T-cell (primary cell): ENCODE measurements around the gene AAMDC. TPM values are rescaled to one million over a fixed set of nuclear protein-coding genes. Genes with fewer than 3 reads are reported as not detected.
"Not testable (repeated sequence)": the region's sequence is repeated elsewhere in the genome, so short reads cannot be mapped to it uniquely, and the experiment has no call there.

ENCODE experiments used
- ATAC-seq, 4 experiments: fragments of 200-7000 bp in 3 of 4; fragments of 150-1000 bp in 1 of 4; cut with Tn5 transposase; replicated peaks in 1 of 4; 1 replicate in 3 of 4; 2 replicates in 1 of 4; pipeline ENCODE4 v1.10.0; 2021; ENCODE audit warnings: moderate library complexity in 3 of 4, mild to moderate bottlenecking in 2 of 4, moderate number of reproducible peaks in 1 of 4
- CTCF ChIA-PET, 2 donors: fragments of 300-600 bp; sonication (Branson Sonifier 250); formaldehyde crosslinking; loops; one replicate each; lab custom pipeline; 2022; ENCODE audit warnings: antibody characterized with exemption in 2 of 2; lab: Charles Lee
- POLR2A ChIA-PET, 2 donors: fragments of 300-600 bp; sonication (Branson Sonifier 250); formaldehyde crosslinking; loops; one replicate each; lab custom pipeline; 2022; ENCODE audit warnings: antibody characterized with exemption in 2 of 2; lab: Charles Lee
- DNase-seq, 35 experiments: peaks; one replicate each; pipeline versions ENCODE4 v3.0.0 to v3.0.0-alpha.2; 2013 to 2023
- H3K27ac ChIP-seq: one replicate; pipeline ENCODE4 v1.5.1; 2013; ENCODE audit warnings: low read length
- H3K27me3 ChIP-seq, 2 experiments: replicated peaks in 1 of 2; 1 replicate in 1 of 2; 2 replicates in 1 of 2; pipeline versions ENCODE4 v1.6.1 to v1.7.0; 2013; ENCODE audit warnings: low read length in 1 of 2, mixed read lengths in 1 of 2; ENCODE audit not compliant: control insufficient read depth in 2 of 2, insufficient read depth in 2 of 2; ENCODE audit errors: extremely low read depth in 1 of 2
- H3K36me3 ChIP-seq, 2 donors: 1 replicate in 1 of 2; 2 replicates in 1 of 2; pipeline versions ENCODE4 v1.6.1 to v1.7.0; 2013; ENCODE audit warnings: low read length in 1 of 2; ENCODE audit not compliant: control insufficient read depth in 2 of 2, insufficient read depth in 1 of 2; ENCODE audit errors: extremely low read depth in 1 of 2
- H3K4me1 ChIP-seq, 2 experiments: 1 replicate in 1 of 2; 2 replicates in 1 of 2; pipeline versions ENCODE4 v1.6.1 to v1.7.0; 2013; ENCODE audit warnings: low read length in 2 of 2, mixed read lengths in 1 of 2; ENCODE audit not compliant: insufficient read depth in 2 of 2, control insufficient read depth in 1 of 2; ENCODE audit errors: extremely low read depth in 1 of 2
- H3K4me3 ChIP-seq, 2 donors: 1 replicate in 1 of 2; 2 replicates in 1 of 2; pipeline versions ENCODE4 v1.5.1 to v1.7.0; 2013; ENCODE audit warnings: mild to moderate bottlenecking in 2 of 2, low read length in 1 of 2, moderate library complexity in 1 of 2; ENCODE audit not compliant: control insufficient read depth in 1 of 2; ENCODE audit errors: extremely low read depth in 1 of 2
- H3K9me3 ChIP-seq: 2 replicates; pipeline ENCODE4 v1.7.0; 2013
- H3K27ac Mint-ChIP-seq, 2 donors: one replicate each; pipeline ENCODE4 v1.8.0; 2020 to 2021; ENCODE audit warnings: mild to moderate bottlenecking in 2 of 2, mixed read lengths in 2 of 2
- H3K27me3 Mint-ChIP-seq, 2 donors: one replicate each; pipeline ENCODE4 v1.8.0; 2021 to 2022; ENCODE audit warnings: mixed read lengths in 2 of 2
- H3K36me3 Mint-ChIP-seq: one replicate; pipeline ENCODE4 v1.8.0; 2021; ENCODE audit warnings: mixed read lengths
- H3K4me1 Mint-ChIP-seq, 3 donors: one replicate each; pipeline ENCODE4 v1.8.0; 2020 to 2022; ENCODE audit warnings: mixed read lengths in 3 of 3, mild to moderate bottlenecking in 1 of 3
- H3K4me3 Mint-ChIP-seq, 3 donors: one replicate each; pipeline ENCODE4 v1.8.0; 2020 to 2022; ENCODE audit warnings: mild to moderate bottlenecking in 3 of 3, mixed read lengths in 3 of 3, moderate library complexity in 3 of 3
- H3K9me3 Mint-ChIP-seq, 3 donors: one replicate each; pipeline ENCODE4 v1.8.0; 2020 to 2022; ENCODE audit warnings: mixed read lengths in 3 of 3
- WGBS: methylation state at CpG from one replicate; pipeline ENCODE4 v1.1.5; 2013; ENCODE audit warnings: missing lambda C conversion rate; ENCODE audit not compliant: insufficient coverage; 5-methylcytosine and 5-hydroxymethylcytosine counted together
- total RNA-seq, 35 experiments: library from RNA in 6 of 35; stranded (reverse) in 6 of 35; fragments of 120-200 nt in 1 of 35; gene quantifications; one replicate each; pipeline versions ENCODE4 v1.2.1 to v1.2.4 and lab custom pipeline; 2013 to 2026

Gene AAMDC
- total RNA-seq, 5 donors from 2014 or later (not counting 1 experiment from before 2014, with no cell fraction given), result 4.0 to 11.1 (median 7.0) TPM

GRCh38 chr11:77814848-77815247, 6.1 kb upstream of the AAMDC start:
- no peak for ATAC-seq
- CTCF ChIA-PET, result no interaction called here
- Histone ChIP-seq H3K27ac (no peak overlapping the region), H3K27me3 (no peaks in the 10 kb centered on the region), H3K36me3 (peaks cover 0 to 15% of the 10 kb centered on the region in 2 donors), H3K9me3 (no peaks in the 10 kb centered on the region), H3K4me1 (peaks cover 12 to 22% of the 10 kb centered on the region in 2 experiments), H3K4me3 (no peak overlapping the region)
- no peak for DNase-seq
- no peak overlapping the region for H3K4me3 Mint-ChIP-seq
- peaks cover 60 to 78% (median 74%) of the 10 kb centered on the region in 3 donors for H3K4me1 Mint-ChIP-seq
- H3K36me3 Mint-ChIP-seq, result peaks cover 29% of the 10 kb centered on the region
- POLR2A ChIA-PET, result interaction anchor here in 1 of 2 donors (0.6 kb wide), 1 partner anchor 139 kb away, joined by 4 read pairs; no protein-coding TSS in a partner anchor
- no peak overlapping the region for H3K27ac Mint-ChIP-seq
- H3K9me3 Mint-ChIP-seq, result peaks cover 0 to 4% (median 0%) of the 10 kb centered on the region in 3 donors
- 100% methylated on average over 1 of the region's 3 CpGs for WGBS
- no peaks in the 10 kb centered on the region for H3K27me3 Mint-ChIP-seq

- WGBS, result no CpG with 5 or more reads among the region's 1 CpG
- H3K4me3 Mint-ChIP-seq, result peak overlapping the region in 1 of 3 donors; percentile 30
- no peak overlapping the region for H3K27ac Mint-ChIP-seq
- CTCF ChIA-PET, result no interaction called here
- Histone ChIP-seq H3K36me3 (peaks cover 0 to 15% of the 10 kb centered on the region in 2 donors), H3K4me1 (peaks cover 12 to 22% of the 10 kb centered on the region in 2 experiments), H3K27me3 (no peaks in the 10 kb centered on the region), H3K4me3 (no peak overlapping the region), H3K27ac (no peak overlapping the region), H3K9me3 (no peaks in the 10 kb centered on the region)
- H3K36me3 Mint-ChIP-seq, result peaks cover 23% of the 10 kb centered on the region
- peaks cover 0 to 4% (median 0%) of the 10 kb centered on the region in 3 donors for H3K9me3 Mint-ChIP-seq
- peaks cover 54 to 71% (median 68%) of the 10 kb centered on the region in 3 donors for H3K4me1 Mint-ChIP-seq
- ATAC-seq (no peak), DNase-seq (no peak)
- H3K27me3 Mint-ChIP-seq, result no peaks in the 10 kb centered on the region
- POLR2A ChIA-PET, result no interaction called here
Measured at GRCh38 chr11:77815459-77815858, 5.5 kb upstream of the AAMDC start.

GRCh38 chr11:77819411-77819920, 1.5 kb upstream of the AAMDC start:
- Mint-ChIP-seq H3K27ac (peak overlapping the region; percentile 95 to 96), H3K4me1 (peaks cover 46 to 52% (median 50%) of the 10 kb centered on the region in 3 donors), H3K9me3 (peaks cover 0 to 4% (median 0%) of the 10 kb centered on the region in 3 donors), H3K4me3 (peak overlapping the region; percentile 89 to 99 (median 98)), H3K27me3 (no peaks in the 10 kb centered on the region), H3K36me3 (peaks cover 6% of the 10 kb centered on the region)
- CTCF ChIA-PET, result interaction anchor here in 1 of 2 donors (0.6 to 1.7 kb wide), 3 partner anchors 113 to 629 kb away, joined by 3 to 10 read pairs (median 5); partner anchors contain the start of gene INTS4
- peak; percentile 66 to 91 (median 84) for DNase-seq
- no peaks in the 10 kb centered on the region for H3K27me3 ChIP-seq
- POLR2A ChIA-PET, result no interaction called here
- H3K9me3 ChIP-seq, result no peaks in the 10 kb centered on the region
- peak overlapping the region; percentile 97 to 100 for H3K4me3 ChIP-seq
- peak; percentile 59 to 64 (median 62) for ATAC-seq
- peak overlapping the region; percentile 76 for H3K27ac ChIP-seq
- no peaks in the 10 kb centered on the region for H3K36me3 ChIP-seq
- WGBS, result 0% methylated on average over 7 of the region's 19 CpGs
- H3K4me1 ChIP-seq, result peaks cover 15 to 17% of the 10 kb centered on the region in 2 experiments

GRCh38 chr11:77819921-77820564, 901 bp upstream of the AAMDC start:
- Mint-ChIP-seq H3K27ac (peak overlapping the region; percentile 95 to 96), H3K36me3 (peaks cover 3% of the 10 kb centered on the region), H3K4me1 (peaks cover 46 to 47% (median 46%) of the 10 kb centered on the region in 3 donors), H3K4me3 (peak overlapping the region; percentile 89 to 99 (median 98)), H3K27me3 (no peaks in the 10 kb centered on the region), H3K9me3 (peaks cover 0 to under 1% (median 0%) of the 10 kb centered on the region in 3 donors)
- peak; percentile 0 to 6 (median 2) for ATAC-seq
- Histone ChIP-seq H3K27ac (peak overlapping the region; percentile 76), H3K9me3 (no peaks in the 10 kb centered on the region), H3K27me3 (no peaks in the 10 kb centered on the region), H3K36me3 (no peaks in the 10 kb centered on the region), H3K4me3 (peak overlapping the region; percentile 97 to 100), H3K4me1 (peaks cover 15 to 17% of the 10 kb centered on the region in 2 experiments)
- DNase-seq, result peak in 20 of 35 experiments; percentile 2 to 55 (median 11)
- CTCF ChIA-PET, result interaction anchor here in 1 of 2 donors (0.6 to 1.7 kb wide), 2 partner anchors 175 to 628 kb away, joined by 5 to 10 read pairs; partner anchors contain the start of gene INTS4
- POLR2A ChIA-PET, result no interaction called here
- WGBS, result under 1% methylated on average over 41 of the region's 55 CpGs

GRCh38 chr11:77821349-77821851, 456 bp downstream of the AAMDC start:
- ChIA-PET POLR2A (no interaction called here), CTCF (interaction anchor here in 1 of 2 donors (0.6 kb wide), 1 partner anchor 173 kb away, joined by 5 read pairs; the partner anchor contains the start of gene INTS4)
- H3K36me3 Mint-ChIP-seq, result no peaks in the 10 kb centered on the region
- no peaks in the 10 kb centered on the region for H3K9me3 ChIP-seq
- 1% methylated on average over 11 of the region's 16 CpGs for WGBS
- H3K27me3 ChIP-seq, result no peaks in the 10 kb centered on the region
- H3K27ac Mint-ChIP-seq, result peak overlapping the region; percentile 92 to 95
- H3K27me3 Mint-ChIP-seq, result no peaks in the 10 kb centered on the region
- peak in 18 of 35 experiments; percentile 0 to 35 (median 5) for DNase-seq
- no peaks in the 10 kb centered on the region for H3K9me3 Mint-ChIP-seq
- H3K36me3 ChIP-seq, result no peaks in the 10 kb centered on the region
- ATAC-seq, result no peak
- H3K4me3 Mint-ChIP-seq, result peak overlapping the region; percentile 89 to 99 (median 98)
- H3K27ac ChIP-seq, result peak overlapping the region; percentile 32
- peak overlapping the region; percentile 88 to 97 for H3K4me3 ChIP-seq
- H3K4me1 Mint-ChIP-seq, result peaks cover 35 to 36% (median 35%) of the 10 kb centered on the region in 3 donors
- H3K4me1 ChIP-seq, result peaks cover 15 to 17% of the 10 kb centered on the region in 2 experiments

GRCh38 chr11:77822126-77822525, 1.2 kb downstream of the AAMDC start:
- H3K4me1 Mint-ChIP-seq, result peaks cover 28 to 31% (median 28%) of the 10 kb centered on the region in 3 donors
- CTCF ChIA-PET, H3K9me3 Mint-ChIP-seq: not testable (repeated sequence)

More at GRCh38 chr11:77822126-77822525, 1.2 kb downstream of the AAMDC start:
- H3K4me3 Mint-ChIP-seq, H3K27ac Mint-ChIP-seq, H3K36me3 Mint-ChIP-seq, H3K4me3 ChIP-seq, H3K27ac ChIP-seq, ATAC-seq, POLR2A ChIA-PET, H3K27me3 Mint-ChIP-seq, DNase-seq, H3K9me3 ChIP-seq, H3K27me3 ChIP-seq, H3K36me3 ChIP-seq: not testable (repeated sequence)
- 89% methylated on average over 6 of the region's 13 CpGs for WGBS
- peaks cover 15 to 17% of the 10 kb centered on the region in 2 experiments for H3K4me1 ChIP-seq
